Neural cell (in vitro differentiated cells): Measurements from ENCODE around the gene SMS. TPM values are rescaled to one million over a fixed set of nuclear protein-coding genes. Genes with fewer than 3 reads are reported as not detected.

Source experiments
- H2AFZ ChIP-seq: fragments of 200-600, 300-800 bp; sonication (generic), shearing (Covaris generic); 2 replicates; pipeline ENCODE4 v1.6.0; 2014; ENCODE audit warnings: low read depth, mild to moderate bottlenecking, antibody characterized with exemption, low read length, moderate library complexity
- H3F3A ChIP-seq: fragments of 200-600 bp; shearing (Covaris generic); 2 replicates; pipeline ENCODE4 v1.6.1; 2016; ENCODE audit warnings: mild to moderate bottlenecking, moderate library complexity, mixed read lengths, antibody characterized with exemption, low read length; ENCODE audit not compliant: insufficient read depth, poor library complexity, severe bottlenecking
- H3K27ac ChIP-seq: fragments of 200-600, 300-800 bp; sonication (generic), shearing (Covaris generic); 2 replicates; pipeline ENCODE4 v1.5.1; 2014; ENCODE audit warnings: mild to moderate bottlenecking, low read length, moderate library complexity
- H3K27me3 ChIP-seq: fragments of 300-800, 200-600 bp; sonication (generic), shearing (Covaris generic); 2 replicates; pipeline ENCODE4 v1.6.0; 2014; ENCODE audit warnings: mild to moderate bottlenecking, low read depth, low read length, moderate library complexity; ENCODE audit not compliant: insufficient read depth
- H3K36me3 ChIP-seq: fragments of 300-800, 200-600 bp; sonication (generic), shearing (Covaris generic); 2 replicates; pipeline ENCODE4 v1.5.1; 2014; ENCODE audit warnings: mild to moderate bottlenecking, antibody characterized with exemption, low read length, moderate library complexity; ENCODE audit not compliant: insufficient read depth
- H3K4me2 ChIP-seq: fragments of 300-800, 200-600 bp; sonication (generic), shearing (Covaris generic); 2 replicates; pipeline ENCODE4 v1.6.0; 2014; ENCODE audit warnings: mild to moderate bottlenecking, low read length
- H3K4me3 ChIP-seq: fragments of 300-800, 200-600 bp; sonication (generic), shearing (Covaris generic); 2 replicates; pipeline ENCODE4 v1.5.1; 2014; ENCODE audit warnings: mild to moderate bottlenecking, low read length, moderate library complexity
- H3K79me2 ChIP-seq: fragments of 200-600 bp; shearing (Covaris generic); replicated peaks from 2 replicates; pipeline ENCODE4 v1.6.0; 2014; ENCODE audit warnings: mild to moderate bottlenecking, low read length, moderate library complexity; ENCODE audit not compliant: insufficient read depth
- H3K9ac ChIP-seq: fragments of 300-800, 200-600 bp; sonication (generic), shearing (Covaris generic); 2 replicates; pipeline ENCODE4 v1.6.1; 2016; ENCODE audit warnings: mild to moderate bottlenecking, low read length, mixed read lengths
- H3K9me2 ChIP-seq: fragments of 200-600 bp; shearing (Covaris generic); 2 replicates; pipeline ENCODE4 v1.6.1; 2016; ENCODE audit warnings: mild to moderate bottlenecking, low read length, mixed read lengths; ENCODE audit not compliant: insufficient read depth
- H3K9me3 ChIP-seq: fragments of 200-600, 300-800 bp; sonication (generic), shearing (Covaris generic); 2 replicates; pipeline ENCODE4 v1.6.1; 2016; ENCODE audit warnings: mild to moderate bottlenecking, mixed run types, low read length, moderate library complexity, mixed read lengths
- H4K20me1 ChIP-seq: fragments of 200-600 bp; shearing (Covaris generic); 2 replicates; pipeline ENCODE4 v1.6.1; 2016; ENCODE audit warnings: mild to moderate bottlenecking, mixed run types; ENCODE audit not compliant: insufficient read depth
- EP300 ChIP-seq: fragments of 450-650 bp; conservative IDR thresholded peaks from 2 replicates; pipeline ENCODE4 v1.6.1; 2014; ENCODE audit warnings: antibody characterized with exemption, mild to moderate bottlenecking, moderate library complexity; ENCODE audit not compliant: poor library complexity, severe bottlenecking
- EZH2 ChIP-seq: fragments of 200-600, 300-800 bp; shearing (Covaris generic), sonication (generic); IDR thresholded peaks from 2 replicates; pipeline ENCODE4 v1.6.1; 2014; ENCODE audit warnings: antibody characterized with exemption, low read length, borderline replicate concordance, mild to moderate bottlenecking; ENCODE audit not compliant: insufficient read depth, poor library complexity, severe bottlenecking
- MXI1 ChIP-seq: fragments of 450-650 bp; conservative IDR thresholded peaks from 2 replicates; pipeline ENCODE4 v1.6.1; 2014; ENCODE audit warnings: antibody characterized with exemption, mild to moderate bottlenecking; ENCODE audit not compliant: poor library complexity, severe bottlenecking
- POLR2AphosphoS5 ChIP-seq: IDR thresholded peaks from 2 replicates; pipeline ENCODE4 v1.6.1; 2012
- RAD21 ChIP-seq: fragments of 450-650 bp; conservative IDR thresholded peaks from 2 replicates; pipeline ENCODE4 v1.6.1; 2014; ENCODE audit warnings: antibody characterized with exemption, mild to moderate bottlenecking, moderate library complexity
- SMC3 ChIP-seq: fragments of 450-650 bp; conservative IDR thresholded peaks from 2 replicates; pipeline ENCODE4 v1.6.1; 2014; ENCODE audit warnings: antibody characterized with exemption, mild to moderate bottlenecking, moderate library complexity; ENCODE audit not compliant: poor library complexity
- TAF1 ChIP-seq: IDR thresholded peaks from 2 replicates; pipeline ENCODE4 v1.6.1; 2012; ENCODE audit warnings: low read depth
- polyA plus RNA-seq: library from polyadenylated mRNA; depleted of rRNA; stranded (reverse); fragments of >200 nt; gene quantifications from 2 replicates; pipeline ENCODE4 v1.2.3, GENCODE V29; 2014
- TF ChIP-seq, protein P1 (sequence below): IDR thresholded peaks from 2 replicates; pipeline ENCODE4 v1.6.1; 2012; ENCODE audit warnings: borderline replicate concordance
- TF ChIP-seq, protein P2 (sequence below): fragments of 450-650 bp; IDR thresholded peaks from 2 replicates; pipeline ENCODE4 v1.5.1; 2014; ENCODE audit warnings: antibody characterized with exemption, mild to moderate bottlenecking, moderate library complexity; ENCODE audit not compliant: poor library complexity, severe bottlenecking

Gene SMS
- polyA plus RNA-seq, 1 donor from 2014 or later, result 101 TPM

DNA sequence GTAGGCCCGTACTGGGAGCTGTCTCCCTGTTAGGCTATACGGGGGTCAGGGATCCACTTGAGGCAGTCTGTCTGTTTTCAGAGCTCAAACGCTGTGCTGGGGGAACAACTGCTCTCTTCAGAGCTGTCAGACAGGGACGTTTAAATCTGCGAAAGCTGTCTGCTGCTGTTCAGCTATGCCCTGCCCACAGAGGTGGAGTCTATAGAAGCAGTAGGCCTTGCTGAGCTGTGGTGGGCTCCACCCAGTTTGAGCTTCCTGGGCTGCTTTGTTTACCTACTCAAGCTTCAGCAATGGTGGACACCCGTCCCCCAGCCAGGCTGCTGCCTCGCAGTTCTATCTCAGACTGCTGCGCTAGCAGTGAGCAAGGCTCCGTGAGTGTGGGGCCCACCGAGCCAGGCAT lies 64.4 kb downstream of the SMS start:
- TF ChIP-seq, protein P1, sequence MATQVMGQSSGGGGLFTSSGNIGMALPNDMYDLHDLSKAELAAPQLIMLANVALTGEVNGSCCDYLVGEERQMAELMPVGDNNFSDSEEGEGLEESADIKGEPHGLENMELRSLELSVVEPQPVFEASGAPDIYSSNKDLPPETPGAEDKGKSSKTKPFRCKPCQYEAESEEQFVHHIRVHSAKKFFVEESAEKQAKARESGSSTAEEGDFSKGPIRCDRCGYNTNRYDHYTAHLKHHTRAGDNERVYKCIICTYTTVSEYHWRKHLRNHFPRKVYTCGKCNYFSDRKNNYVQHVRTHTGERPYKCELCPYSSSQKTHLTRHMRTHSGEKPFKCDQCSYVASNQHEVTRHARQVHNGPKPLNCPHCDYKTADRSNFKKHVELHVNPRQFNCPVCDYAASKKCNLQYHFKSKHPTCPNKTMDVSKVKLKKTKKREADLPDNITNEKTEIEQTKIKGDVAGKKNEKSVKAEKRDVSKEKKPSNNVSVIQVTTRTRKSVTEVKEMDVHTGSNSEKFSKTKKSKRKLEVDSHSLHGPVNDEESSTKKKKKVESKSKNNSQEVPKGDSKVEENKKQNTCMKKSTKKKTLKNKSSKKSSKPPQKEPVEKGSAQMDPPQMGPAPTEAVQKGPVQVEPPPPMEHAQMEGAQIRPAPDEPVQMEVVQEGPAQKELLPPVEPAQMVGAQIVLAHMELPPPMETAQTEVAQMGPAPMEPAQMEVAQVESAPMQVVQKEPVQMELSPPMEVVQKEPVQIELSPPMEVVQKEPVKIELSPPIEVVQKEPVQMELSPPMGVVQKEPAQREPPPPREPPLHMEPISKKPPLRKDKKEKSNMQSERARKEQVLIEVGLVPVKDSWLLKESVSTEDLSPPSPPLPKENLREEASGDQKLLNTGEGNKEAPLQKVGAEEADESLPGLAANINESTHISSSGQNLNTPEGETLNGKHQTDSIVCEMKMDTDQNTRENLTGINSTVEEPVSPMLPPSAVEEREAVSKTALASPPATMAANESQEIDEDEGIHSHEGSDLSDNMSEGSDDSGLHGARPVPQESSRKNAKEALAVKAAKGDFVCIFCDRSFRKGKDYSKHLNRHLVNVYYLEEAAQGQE, result no peak
- TF ChIP-seq EP300, result no peak
- TF ChIP-seq, protein P2, sequence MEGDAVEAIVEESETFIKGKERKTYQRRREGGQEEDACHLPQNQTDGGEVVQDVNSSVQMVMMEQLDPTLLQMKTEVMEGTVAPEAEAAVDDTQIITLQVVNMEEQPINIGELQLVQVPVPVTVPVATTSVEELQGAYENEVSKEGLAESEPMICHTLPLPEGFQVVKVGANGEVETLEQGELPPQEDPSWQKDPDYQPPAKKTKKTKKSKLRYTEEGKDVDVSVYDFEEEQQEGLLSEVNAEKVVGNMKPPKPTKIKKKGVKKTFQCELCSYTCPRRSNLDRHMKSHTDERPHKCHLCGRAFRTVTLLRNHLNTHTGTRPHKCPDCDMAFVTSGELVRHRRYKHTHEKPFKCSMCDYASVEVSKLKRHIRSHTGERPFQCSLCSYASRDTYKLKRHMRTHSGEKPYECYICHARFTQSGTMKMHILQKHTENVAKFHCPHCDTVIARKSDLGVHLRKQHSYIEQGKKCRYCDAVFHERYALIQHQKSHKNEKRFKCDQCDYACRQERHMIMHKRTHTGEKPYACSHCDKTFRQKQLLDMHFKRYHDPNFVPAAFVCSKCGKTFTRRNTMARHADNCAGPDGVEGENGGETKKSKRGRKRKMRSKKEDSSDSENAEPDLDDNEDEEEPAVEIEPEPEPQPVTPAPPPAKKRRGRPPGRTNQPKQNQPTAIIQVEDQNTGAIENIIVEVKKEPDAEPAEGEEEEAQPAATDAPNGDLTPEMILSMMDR, result no peak
- no peak for TF ChIP-seq EZH2
- no peak for TF ChIP-seq POLR2AphosphoS5
- TF ChIP-seq MXI1, result no peak
- TF ChIP-seq SMC3, result no peak
- TF ChIP-seq RAD21, result no peak
- TF ChIP-seq TAF1, result no peak
- Histone ChIP-seq H3K79me2 (no peaks in the 10 kb centered on the region), H3K9ac (no peak overlapping the region)

DNA sequence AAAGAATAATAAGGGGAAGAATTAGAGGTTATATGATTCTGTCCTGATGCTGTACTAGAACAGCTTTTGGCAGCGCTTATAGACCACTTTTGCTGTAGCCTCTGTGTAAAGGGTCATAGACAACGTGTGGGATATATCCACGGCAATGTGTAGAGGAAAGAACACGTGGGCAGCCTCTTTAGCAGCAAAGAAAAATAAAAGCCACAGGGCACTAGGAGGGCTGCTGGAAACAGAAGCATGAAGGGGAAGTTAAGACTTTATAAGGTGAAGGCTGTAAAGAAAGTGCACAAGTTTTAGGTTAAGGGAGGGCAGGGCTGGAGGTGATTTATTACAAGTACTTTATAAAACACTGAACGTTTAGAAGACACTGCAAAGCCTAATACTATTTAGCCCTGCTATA lies 71.5 kb downstream of the SMS start:
- no peak overlapping the region for H3K4me3 ChIP-seq
- no peaks in the 10 kb centered on the region for H3K9me2 ChIP-seq
- no peaks in the 10 kb centered on the region for H3F3A ChIP-seq
- H4K20me1 ChIP-seq, result no peaks in the 10 kb centered on the region
- H3K4me2 ChIP-seq, result no peak overlapping the region
- no peaks in the 10 kb centered on the region for H3K27me3 ChIP-seq
- no peak overlapping the region for H3K9ac ChIP-seq
- H3K9me3 ChIP-seq, result no peaks in the 10 kb centered on the region
- no peaks in the 10 kb centered on the region for H3K36me3 ChIP-seq
- no peaks in the 10 kb centered on the region for H3K79me2 ChIP-seq
- no peak overlapping the region for H2AFZ ChIP-seq
- H3K27ac ChIP-seq, result no peak overlapping the region
- TF ChIP-seq TAF1 (no peak), SMC3 (no peak)

More for the DNA sequence above, 64.4 kb downstream of the SMS start:
- H3K36me3 ChIP-seq, result no peaks in the 10 kb centered on the region
- H2AFZ ChIP-seq, result no peak overlapping the region
- H3K4me3 ChIP-seq, result no peak overlapping the region
- no peaks in the 10 kb centered on the region for H3K9me3 ChIP-seq
- no peaks in the 10 kb centered on the region for H3K27me3 ChIP-seq
- H3F3A ChIP-seq, result no peaks in the 10 kb centered on the region
- no peaks in the 10 kb centered on the region for H4K20me1 ChIP-seq
- H3K4me2 ChIP-seq, result no peak overlapping the region
- H3K9me2 ChIP-seq, result no peaks in the 10 kb centered on the region
- H3K27ac ChIP-seq, result no peak overlapping the region

DNA sequence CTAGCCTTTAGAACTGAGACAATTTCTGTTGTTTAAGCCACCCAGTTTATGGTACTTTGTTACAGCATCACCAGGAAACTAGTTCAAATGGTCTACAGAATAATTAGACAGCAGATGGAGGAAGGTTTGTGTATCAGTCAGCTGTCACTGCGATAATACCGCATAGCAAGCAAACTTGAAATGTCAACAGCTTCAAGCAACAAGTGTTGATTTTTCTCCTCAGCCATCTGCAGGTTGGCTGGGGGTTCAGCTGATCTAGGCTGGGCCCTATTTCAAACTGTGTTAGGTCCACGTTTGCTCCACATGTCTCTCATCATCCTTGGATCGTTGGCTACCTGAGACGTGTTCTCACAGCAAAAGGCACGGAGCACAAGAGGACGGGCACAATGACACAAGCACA lies 72.4 kb downstream of the SMS start:
- H4K20me1 ChIP-seq, result no peaks in the 10 kb centered on the region
- TF ChIP-seq MXI1 (no peak), POLR2AphosphoS5 (no peak), EP300 (no peak)
- TF ChIP-seq, protein P2, result no peak
- H3K4me3 ChIP-seq, result no peak overlapping the region
- no peaks in the 10 kb centered on the region for H3K27me3 ChIP-seq
- H3K9me3 ChIP-seq, result no peaks in the 10 kb centered on the region
- H3K36me3 ChIP-seq, result no peaks in the 10 kb centered on the region
- H3K4me2 ChIP-seq, result no peak overlapping the region
- H3K27ac ChIP-seq, result no peak overlapping the region
- H3K9me2 ChIP-seq, result no peaks in the 10 kb centered on the region
- no peak overlapping the region for H3K9ac ChIP-seq
- H3K79me2 ChIP-seq, result no peaks in the 10 kb centered on the region
- H3F3A ChIP-seq, result no peaks in the 10 kb centered on the region
- H2AFZ ChIP-seq, result no peak overlapping the region
